Measurements from ENCODE around the gene ZBTB39.
"Not testable (repeated sequence)": the region's sequence is repeated elsewhere in the genome, so short reads cannot be mapped to it uniquely, and the experiment has no call there.

ZBTB39 gene

GRCh38 chr12:57027805-57028153 lies 21.4 kb upstream of the ZBTB39 start:
- TF ChIP-seq SP1 (IDR thresholded peaks at IDR 0.05) = no peak
- no peak for TF ChIP-seq TARDBP (IDR thresholded peaks at IDR 0.05)
- TF ChIP-seq NFRKB (IDR thresholded peaks at IDR 0.05) = no peak
- no peak for TF ChIP-seq BHLHE40 (IDR thresholded peaks at IDR 0.05; ENCODE audit: borderline replicate concordance)
- no peak for TF ChIP-seq ZNF384 (IDR thresholded peaks at IDR 0.05)
- TF ChIP-seq HDGF (IDR thresholded peaks at IDR 0.05; ENCODE audit: borderline replicate concordance) = no peak
- no peak for TF ChIP-seq PKNOX1 (IDR thresholded peaks at IDR 0.05)
- TF ChIP-seq ARNT (IDR thresholded peaks at IDR 0.05) = no peak
- TF ChIP-seq L3MBTL2 (conservative IDR thresholded peaks at IDR 0.05) = no peak
- no peak for TF ChIP-seq FOXM1 (IDR thresholded peaks at IDR 0.05; ENCODE audit: borderline replicate concordance)
- TF ChIP-seq FOXA1 (IDR thresholded peaks at IDR 0.05) = no peak
- no peak for TF ChIP-seq SUZ12 (IDR thresholded peaks at IDR 0.05)
- TF ChIP-seq LEF1 (IDR thresholded peaks at IDR 0.05; ENCODE audit: borderline replicate concordance) = no peak
- no peak for TF ChIP-seq ELF4 (IDR thresholded peaks at IDR 0.05)
- no peak for TF ChIP-seq CTBP1 (IDR thresholded peaks at IDR 0.05; ENCODE audit: borderline replicate concordance)
- TF ChIP-seq FOXK2 (IDR thresholded peaks at IDR 0.05) = no peak
- ChIA-PET POLR2A (interaction anchor here (1.1 to 1.3 kb wide), 2 partner anchors 13 to 84 kb away, joined by 3 to 5 read pairs; no protein-coding TSS in a partner anchor), CTCF (interaction anchor here (0.9 to 1.3 kb wide), 2 partner anchors 19 to 66 kb away, joined by 4 to 5 read pairs; no protein-coding TSS in a partner anchor)
- no peak for DNase-seq (ENCODE audit: extremely low spot score)

- DNase-seq (ENCODE audit: extremely low spot score) = no peak
- ChIA-PET CTCF (interaction anchor here (0.9 to 1.3 kb wide), 2 partner anchors 18 to 66 kb away, joined by 4 to 5 read pairs; no protein-coding TSS in a partner anchor), POLR2A (interaction anchor here (1.3 kb wide), 1 partner anchor 85 kb away, joined by 5 read pairs; no protein-coding TSS in a partner anchor)
- TF ChIP-seq CTBP1 (IDR thresholded peaks at IDR 0.05; ENCODE audit: borderline replicate concordance) (no peak), ELF4 (IDR thresholded peaks at IDR 0.05) (no peak), FOXM1 (IDR thresholded peaks at IDR 0.05; ENCODE audit: borderline replicate concordance) (no peak), L3MBTL2 (conservative IDR thresholded peaks at IDR 0.05) (no peak), ZNF384 (IDR thresholded peaks at IDR 0.05) (no peak), HDGF (IDR thresholded peaks at IDR 0.05; ENCODE audit: borderline replicate concordance) (no peak), NFRKB (IDR thresholded peaks at IDR 0.05) (no peak), BHLHE40 (IDR thresholded peaks at IDR 0.05; ENCODE audit: borderline replicate concordance) (no peak), TARDBP (IDR thresholded peaks at IDR 0.05) (no peak), PKNOX1 (IDR thresholded peaks at IDR 0.05) (no peak), SP1 (IDR thresholded peaks at IDR 0.05) (no peak), LEF1 (IDR thresholded peaks at IDR 0.05; ENCODE audit: borderline replicate concordance) (no peak), ARNT (IDR thresholded peaks at IDR 0.05) (no peak), SUZ12 (IDR thresholded peaks at IDR 0.05) (no peak)
These were observed 20.9 kb upstream of the ZBTB39 start for GRCh38 chr12:57027011-57027804.

GRCh38 chr12:57025196-57025595 lies 18.9 kb upstream of the ZBTB39 start:
- DNase-seq (ENCODE audit: extremely low spot score) = no peak
- ChIA-PET POLR2A (no interaction called here), CTCF (no interaction called here)
- TF ChIP-seq PKNOX1 (IDR thresholded peaks at IDR 0.05) (no peak), L3MBTL2 (conservative IDR thresholded peaks at IDR 0.05) (no peak), HDGF (IDR thresholded peaks at IDR 0.05; ENCODE audit: borderline replicate concordance) (no peak), FOXK2 (IDR thresholded peaks at IDR 0.05) (no peak), ARNT (IDR thresholded peaks at IDR 0.05) (no peak), LEF1 (IDR thresholded peaks at IDR 0.05; ENCODE audit: borderline replicate concordance) (no peak), SP1 (IDR thresholded peaks at IDR 0.05) (no peak), TARDBP (IDR thresholded peaks at IDR 0.05) (no peak), SUZ12 (IDR thresholded peaks at IDR 0.05) (no peak), FOXM1 (IDR thresholded peaks at IDR 0.05; ENCODE audit: borderline replicate concordance) (no peak), BHLHE40 (IDR thresholded peaks at IDR 0.05; ENCODE audit: borderline replicate concordance) (no peak), ZNF384 (IDR thresholded peaks at IDR 0.05) (no peak), FOXA1 (IDR thresholded peaks at IDR 0.05) (no peak), CTBP1 (IDR thresholded peaks at IDR 0.05; ENCODE audit: borderline replicate concordance) (no peak)

GRCh38 chr12:57022324-57022723 lies 16.0 kb upstream of the ZBTB39 start:
- DNase-seq (ENCODE audit: extremely low spot score); CTCF ChIA-PET; POLR2A ChIA-PET: not testable (repeated sequence)

GRCh38 chr12:57019983-57020719 lies 13.8 kb upstream of the ZBTB39 start:
- CTCF ChIA-PET = interaction anchor here (1.2 to 1.9 kb wide), 3 partner anchors 9 to 156 kb away, joined by 3 to 5 read pairs (median 4); no protein-coding TSS in a partner anchor
- no peak for DNase-seq (ENCODE audit: extremely low spot score)
- POLR2A ChIA-PET = no interaction called here
- no peak for TF ChIP-seq ELF4 (IDR thresholded peaks at IDR 0.05)
- TF ChIP-seq SP1 (IDR thresholded peaks at IDR 0.05) = no peak
- no peak for TF ChIP-seq FOXK2 (IDR thresholded peaks at IDR 0.05)
- no peak for TF ChIP-seq L3MBTL2 (conservative IDR thresholded peaks at IDR 0.05)

All from HEK293T (cell line).